ENCODE data around the gene AKR7A2. TPM values are rescaled to one million over a fixed set of nuclear protein-coding genes. Genes with fewer than 3 reads are reported as not detected.

Gene AKR7A2
- total and polyA plus RNA-seq, 8 donors, result 11.7 to 33.8 (median 27.8) TPM

DNA sequence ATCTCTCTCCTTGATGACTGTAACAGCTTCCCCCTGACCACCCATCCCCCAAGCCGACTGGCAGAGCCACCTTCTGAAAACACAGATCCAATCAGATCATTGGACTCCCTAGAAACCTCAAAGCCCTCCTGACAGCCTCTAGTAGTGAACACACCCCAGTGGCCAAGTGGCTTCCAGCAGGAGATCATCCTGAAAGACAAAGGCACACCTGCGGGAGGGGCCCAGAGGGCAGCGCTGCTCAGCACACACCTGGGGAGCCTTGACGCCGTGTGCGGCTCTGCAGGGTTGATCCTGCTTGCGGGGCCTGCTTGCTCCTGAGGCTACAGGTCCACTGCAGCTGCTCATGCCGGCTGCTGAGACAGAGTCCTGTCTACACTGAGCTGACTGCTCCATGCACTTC lies 41.7 kb upstream of the AKR7A2 start:
- intact Hi-C loops (cut with DNase I), result no loop called here
- 75 to 87% methylated on average over 8 of the region's 8 CpGs for WGBS, 2 donors
- Histone ChIP-seq H3K27ac (no peak overlapping the region), H3K36me3 (peaks cover 0 to 23% (median 2%) of the 10 kb centered on the region in 3 donors), H3K4me1 (no peaks in the 10 kb centered on the region), H3K27me3 (no peaks in the 10 kb centered on the region), H3K9me3 (no peaks in the 10 kb centered on the region), H3K4me3 (no peak overlapping the region)
- TF ChIP-seq, protein P1, sequence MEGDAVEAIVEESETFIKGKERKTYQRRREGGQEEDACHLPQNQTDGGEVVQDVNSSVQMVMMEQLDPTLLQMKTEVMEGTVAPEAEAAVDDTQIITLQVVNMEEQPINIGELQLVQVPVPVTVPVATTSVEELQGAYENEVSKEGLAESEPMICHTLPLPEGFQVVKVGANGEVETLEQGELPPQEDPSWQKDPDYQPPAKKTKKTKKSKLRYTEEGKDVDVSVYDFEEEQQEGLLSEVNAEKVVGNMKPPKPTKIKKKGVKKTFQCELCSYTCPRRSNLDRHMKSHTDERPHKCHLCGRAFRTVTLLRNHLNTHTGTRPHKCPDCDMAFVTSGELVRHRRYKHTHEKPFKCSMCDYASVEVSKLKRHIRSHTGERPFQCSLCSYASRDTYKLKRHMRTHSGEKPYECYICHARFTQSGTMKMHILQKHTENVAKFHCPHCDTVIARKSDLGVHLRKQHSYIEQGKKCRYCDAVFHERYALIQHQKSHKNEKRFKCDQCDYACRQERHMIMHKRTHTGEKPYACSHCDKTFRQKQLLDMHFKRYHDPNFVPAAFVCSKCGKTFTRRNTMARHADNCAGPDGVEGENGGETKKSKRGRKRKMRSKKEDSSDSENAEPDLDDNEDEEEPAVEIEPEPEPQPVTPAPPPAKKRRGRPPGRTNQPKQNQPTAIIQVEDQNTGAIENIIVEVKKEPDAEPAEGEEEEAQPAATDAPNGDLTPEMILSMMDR (IDR thresholded peaks at IDR 0.05), result no peak
- FAIRE-seq (no peak), DNase-seq (peak in 1 of 6 donors; percentile 39), ATAC-seq (peak in 1 of 4 donors; percentile 14)

DNA sequence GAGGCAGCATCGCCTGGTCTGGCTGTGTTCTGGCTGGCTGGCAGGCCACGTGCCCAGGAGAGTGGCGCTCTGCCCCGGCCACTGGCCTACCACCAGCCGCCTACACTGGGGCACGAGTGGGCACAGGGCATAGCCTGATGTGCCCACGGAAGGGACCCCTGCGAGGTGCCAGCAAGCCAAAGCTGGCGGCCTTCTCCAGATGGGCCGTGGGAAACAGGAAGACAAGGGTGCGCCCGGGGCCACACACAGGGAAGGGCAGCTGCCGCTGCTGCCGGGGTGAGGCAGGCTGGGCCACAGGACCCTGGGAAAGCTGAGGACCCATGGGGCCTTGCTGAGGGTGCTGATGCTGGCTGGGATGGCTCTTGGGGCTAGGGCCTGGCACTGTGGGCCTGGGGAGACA lies 40.9 kb upstream of the AKR7A2 start:
- H3K27me3 ChIP-seq, result no peaks in the 10 kb centered on the region
- H3K36me3 ChIP-seq, result peaks cover 0 to 23% (median 2%) of the 10 kb centered on the region in 3 donors
- DNase-seq (peak in 1 of 6 donors; percentile 51), FAIRE-seq (no peak), ATAC-seq (no peak)
- no peaks in the 10 kb centered on the region for H3K9me3 ChIP-seq
- intact Hi-C loops (cut with DNase I), result no loop called here
- no peak overlapping the region for H3K27ac ChIP-seq
- TF ChIP-seq, protein P1 (IDR thresholded peaks at IDR 0.05), result no peak
- WGBS, 2 donors, result 93 to 95% methylated on average over 14 of the region's 14 CpGs
- no peak overlapping the region for H3K4me3 ChIP-seq
- no peaks in the 10 kb centered on the region for H3K4me1 ChIP-seq

DNA sequence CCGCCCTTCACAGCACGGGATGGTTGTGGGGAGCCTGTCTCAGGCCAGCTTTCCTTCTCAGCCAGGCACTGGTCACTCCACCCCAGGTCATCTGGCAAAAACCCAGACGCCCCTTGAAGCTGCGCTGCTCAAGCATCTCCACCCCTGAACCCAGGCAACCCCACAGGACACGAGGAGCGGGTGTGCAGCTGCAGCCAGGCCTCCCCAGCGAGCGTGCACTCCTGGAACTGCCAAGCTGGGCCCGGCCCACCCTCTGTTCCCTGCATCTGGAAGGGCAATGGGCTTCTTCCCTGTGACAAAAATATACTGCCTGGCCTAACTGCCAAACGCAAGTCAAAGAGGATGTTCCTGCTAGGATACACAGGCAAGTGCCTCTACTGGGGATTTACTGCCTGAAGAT lies 39.9 kb upstream of the AKR7A2 start:
- Histone ChIP-seq H3K9me3 (no peaks in the 10 kb centered on the region), H3K27ac (no peak overlapping the region), H3K4me1 (no peaks in the 10 kb centered on the region), H3K27me3 (no peaks in the 10 kb centered on the region), H3K4me3 (no peak overlapping the region), H3K36me3 (peaks cover 0 to 23% (median 2%) of the 10 kb centered on the region in 3 donors)
- 93% methylated on average over 10 of the region's 10 CpGs for WGBS, 2 donors
- TF ChIP-seq, protein P1 (IDR thresholded peaks at IDR 0.05), result no peak
- DNase-seq (no peak), FAIRE-seq (no peak), ATAC-seq (no peak)
- intact Hi-C loops (cut with DNase I), result no loop called here

DNA sequence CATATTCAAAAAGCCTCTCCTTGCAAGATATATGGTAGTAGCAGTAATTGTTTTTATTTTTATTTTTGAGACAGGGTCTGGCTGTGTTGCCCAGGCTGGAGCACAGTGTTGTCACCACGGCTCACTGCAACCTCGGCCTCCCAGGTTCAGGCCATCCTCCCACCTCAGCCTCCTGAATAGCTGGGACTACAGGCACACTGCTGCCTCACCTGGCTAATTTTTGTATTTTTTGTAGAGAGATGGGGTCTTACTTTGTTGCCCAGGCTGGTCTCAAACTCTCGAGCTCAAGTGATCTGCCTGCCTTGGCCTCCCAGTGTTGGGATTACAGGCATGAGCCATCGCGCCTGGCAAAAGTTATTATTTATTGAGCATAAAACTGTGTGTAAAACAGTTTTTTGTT lies 38.6 kb upstream of the AKR7A2 start:
- no peak overlapping the region for H3K27ac ChIP-seq
- no peak for ATAC-seq
- FAIRE-seq, result no peak
- no peak overlapping the region for H3K4me3 ChIP-seq
- no peaks in the 10 kb centered on the region for H3K9me3 ChIP-seq
- H3K27me3 ChIP-seq, result no peaks in the 10 kb centered on the region
- H3K4me1 ChIP-seq, result no peaks in the 10 kb centered on the region
- WGBS, 2 donors, result 95 to 97% methylated on average over 5 of the region's 5 CpGs
- no peak for DNase-seq
- TF ChIP-seq, protein P1 (IDR thresholded peaks at IDR 0.05), result no peak
- peaks cover 0 to 13% (median 0%) of the 10 kb centered on the region in 3 donors for H3K36me3 ChIP-seq
- intact Hi-C loops (cut with DNase I), result no loop called here

DNA sequence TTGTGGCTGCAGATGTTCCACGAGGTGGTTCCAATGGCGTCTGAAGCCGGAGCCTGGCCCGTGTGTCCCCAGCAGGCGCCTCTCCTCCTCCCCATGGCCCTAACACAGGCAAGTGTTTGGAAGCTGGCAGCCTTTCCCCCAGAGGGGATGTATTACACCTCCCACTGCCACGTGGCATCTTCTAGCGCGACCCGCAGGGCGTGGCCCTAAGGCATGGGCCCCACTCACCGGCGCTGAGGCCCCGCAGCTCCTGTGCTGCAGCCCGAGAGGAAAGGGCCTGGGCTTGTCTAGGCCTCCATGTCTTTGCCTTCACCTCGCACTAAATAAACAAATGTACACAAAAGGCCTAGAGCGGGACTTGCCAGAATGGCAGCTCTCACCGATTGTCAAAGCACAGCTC lies 38.1 kb upstream of the AKR7A2 start:
- FAIRE-seq (no peak), ATAC-seq (no peak), DNase-seq (no peak)
- Histone ChIP-seq H3K27me3 (no peaks in the 10 kb centered on the region), H3K4me3 (no peak overlapping the region), H3K9me3 (no peaks in the 10 kb centered on the region), H3K36me3 (peaks cover 0 to 11% (median 0%) of the 10 kb centered on the region in 3 donors), H3K4me1 (no peaks in the 10 kb centered on the region), H3K27ac (no peak overlapping the region)
- TF ChIP-seq, protein P1 (IDR thresholded peaks at IDR 0.05), result no peak
- WGBS, 2 donors, result 87 to 93% methylated on average over 17 of the region's 17 CpGs
- intact Hi-C loops (cut with DNase I), result loop anchor here in 2 of 3 donors (10.0 kb wide), 1 partner anchor 305 kb away; no protein-coding TSS in a partner anchor

Measured in pancreas (tissue), 10 donors.